GM19395 (cell line): ENCODE results near the gene TTLL5.

Experiments
- ATAC-seq: cut with Tn5 transposase; IDR thresholded peaks from one replicate; pipeline ENCODE4 v1.9.1; 2021; ENCODE audit warnings: mild to moderate bottlenecking, moderate library complexity; ENCODE audit not compliant: unreplicated experiment

Gene TTLL5

DNA sequence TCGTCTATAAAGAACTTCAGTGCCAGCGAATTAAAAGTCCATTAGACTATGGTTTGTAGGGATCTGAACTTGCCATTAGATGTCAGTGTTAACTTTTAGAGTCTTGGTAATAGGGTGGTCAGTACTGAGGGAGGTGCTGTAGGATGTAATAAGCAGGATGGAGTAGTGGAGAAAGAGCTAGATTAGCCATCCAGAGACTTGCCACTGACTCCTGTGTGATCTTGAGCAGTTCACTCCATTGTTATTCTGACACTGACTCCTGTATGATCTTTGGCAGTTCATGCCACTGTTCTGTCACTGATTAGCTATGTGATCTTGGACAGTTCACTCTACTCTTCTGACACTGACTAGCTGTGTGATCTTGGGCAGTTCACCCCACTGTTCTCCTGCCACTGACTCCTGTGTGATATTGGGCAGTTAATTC is 133.6 kb downstream of the TTLL5 start:
- ATAC-seq: no peak

DNA sequence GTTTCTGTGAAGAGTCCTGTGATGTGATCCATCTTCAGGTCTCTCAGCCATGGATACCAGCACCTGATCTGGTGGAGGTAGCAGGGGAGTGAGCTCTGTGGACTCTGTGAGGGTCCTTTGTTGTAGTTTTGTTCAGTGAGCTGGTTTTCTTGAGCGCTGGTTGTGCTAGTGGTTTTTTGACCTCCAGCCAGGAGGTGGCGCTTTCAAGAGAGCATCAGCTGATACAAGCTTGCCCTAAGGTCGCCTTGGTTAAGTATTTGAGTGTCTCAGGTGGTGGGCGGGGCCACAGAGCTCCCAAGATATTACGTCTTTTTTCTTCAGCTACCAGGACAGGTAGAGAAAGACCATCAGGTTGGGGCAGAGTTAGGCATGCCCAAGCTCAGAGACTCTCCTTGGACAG is 139.7 kb downstream of the TTLL5 start:
- no peak for ATAC-seq

DNA sequence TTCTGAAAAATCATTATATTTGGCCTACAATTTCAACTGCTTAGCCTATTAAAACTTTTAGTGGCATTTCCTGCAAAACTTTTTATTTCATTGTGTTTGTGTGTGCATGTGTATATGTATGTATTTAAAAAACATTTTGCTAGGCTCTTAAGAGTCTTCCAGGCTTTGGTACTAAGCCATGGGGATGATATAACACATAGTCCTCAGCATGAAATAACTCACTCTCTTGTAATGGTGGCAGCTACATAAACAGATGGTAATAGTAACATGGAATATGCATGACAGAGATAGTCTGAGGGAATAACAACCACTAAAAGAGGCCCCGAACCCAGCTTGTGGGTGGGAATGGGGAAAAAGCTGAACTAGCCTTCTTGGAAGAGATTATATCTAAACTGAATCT is 141.4 kb downstream of the TTLL5 start:
- no peak for ATAC-seq

DNA sequence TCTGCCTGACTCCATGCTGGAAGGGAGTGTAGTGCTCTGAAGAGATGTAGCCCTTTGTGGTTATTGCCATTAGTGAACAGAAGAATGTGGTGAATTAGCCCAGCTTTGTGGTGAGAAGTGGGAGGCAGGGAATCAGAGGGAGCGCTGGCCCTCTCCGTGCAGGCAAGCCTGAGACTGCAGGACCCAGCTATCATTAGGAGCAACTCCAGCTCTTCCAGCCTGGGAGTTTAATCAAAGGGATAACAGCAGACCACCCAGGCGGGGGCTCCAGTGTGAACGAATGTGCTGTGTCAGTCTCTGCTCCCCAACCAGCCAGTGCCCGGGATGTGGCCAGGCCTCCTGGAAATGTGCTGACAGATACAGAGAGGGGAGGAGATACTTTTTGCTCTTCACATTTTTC is 142.7 kb downstream of the TTLL5 start:
- ATAC-seq: no peak

DNA sequence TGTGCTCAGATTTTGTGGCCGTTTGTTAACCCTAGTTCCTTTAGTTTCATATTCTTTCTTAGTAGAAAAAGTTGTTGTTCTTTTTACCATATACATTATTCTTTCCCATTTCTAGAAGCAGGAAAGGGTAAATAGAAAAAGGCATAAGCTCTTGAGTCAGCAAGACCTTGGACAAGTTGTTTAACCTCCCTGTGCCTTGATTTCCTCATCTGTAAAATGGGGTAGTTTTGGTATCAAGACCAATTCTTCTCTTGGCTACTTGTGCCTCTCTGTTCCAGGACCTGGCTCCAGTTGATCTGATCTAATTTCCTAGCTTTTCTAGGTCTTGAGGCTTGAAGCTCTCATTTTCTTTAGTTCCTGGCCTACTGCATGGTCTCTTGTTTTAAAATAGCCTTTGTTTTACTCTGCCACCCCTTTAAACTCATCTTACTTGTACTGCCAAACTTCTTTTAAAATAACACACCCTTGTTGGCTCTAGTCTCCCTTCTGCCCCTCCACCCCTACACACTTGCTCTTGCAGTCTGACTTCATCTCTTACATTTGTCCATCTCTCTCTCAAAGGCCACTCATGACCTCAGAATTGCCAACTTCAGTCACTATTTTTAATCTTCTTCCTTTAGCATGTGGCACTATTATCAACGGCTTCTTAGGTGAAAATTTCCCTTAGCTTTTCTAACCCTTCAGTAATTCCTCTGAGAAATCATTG is 143.7 kb downstream of the TTLL5 start:
- no peak for ATAC-seq

DNA sequence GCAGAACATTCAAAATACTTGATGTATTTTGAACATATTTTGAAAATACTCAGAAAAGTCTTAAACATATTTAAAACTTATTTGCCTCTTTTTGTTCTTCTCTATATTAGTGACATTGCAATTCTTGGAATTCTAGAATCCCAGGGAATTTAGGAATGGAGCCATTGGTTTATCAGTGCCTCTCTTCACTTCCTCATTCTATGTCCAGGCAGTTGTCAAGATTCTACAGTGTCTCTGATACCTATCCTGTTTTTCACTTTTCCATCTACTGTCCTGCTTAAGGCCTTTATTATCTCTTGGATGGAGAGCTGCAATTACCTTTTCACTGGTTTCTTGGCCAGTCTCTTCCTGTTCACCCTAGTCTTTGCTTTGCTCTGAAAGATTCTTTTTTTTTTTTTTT is 144.6 kb downstream of the TTLL5 start:
- no peak for ATAC-seq

DNA sequence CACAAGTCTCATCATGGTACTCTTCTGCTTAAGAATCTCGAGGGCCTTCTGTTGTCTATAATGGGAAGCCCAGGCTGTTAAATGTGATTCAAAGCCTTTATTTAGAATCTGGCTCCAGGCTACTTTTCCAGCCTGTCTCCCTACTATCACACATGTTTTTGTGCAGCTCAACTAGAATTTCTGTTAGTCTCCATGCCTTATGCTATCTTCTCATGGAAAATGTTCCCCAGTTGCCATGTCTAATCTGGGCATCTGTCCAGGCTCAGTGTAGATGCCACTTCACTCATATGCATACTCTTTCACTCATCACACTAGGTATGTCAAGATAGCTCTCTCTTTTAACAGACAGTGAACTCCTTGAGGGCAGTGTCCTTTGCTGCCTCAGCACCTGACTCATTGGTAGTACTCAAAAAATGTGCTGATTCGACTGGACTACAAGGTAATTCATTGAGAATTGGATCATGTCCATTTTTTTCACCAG is 145.3 kb downstream of the TTLL5 start:
- no peak for ATAC-seq

DNA sequence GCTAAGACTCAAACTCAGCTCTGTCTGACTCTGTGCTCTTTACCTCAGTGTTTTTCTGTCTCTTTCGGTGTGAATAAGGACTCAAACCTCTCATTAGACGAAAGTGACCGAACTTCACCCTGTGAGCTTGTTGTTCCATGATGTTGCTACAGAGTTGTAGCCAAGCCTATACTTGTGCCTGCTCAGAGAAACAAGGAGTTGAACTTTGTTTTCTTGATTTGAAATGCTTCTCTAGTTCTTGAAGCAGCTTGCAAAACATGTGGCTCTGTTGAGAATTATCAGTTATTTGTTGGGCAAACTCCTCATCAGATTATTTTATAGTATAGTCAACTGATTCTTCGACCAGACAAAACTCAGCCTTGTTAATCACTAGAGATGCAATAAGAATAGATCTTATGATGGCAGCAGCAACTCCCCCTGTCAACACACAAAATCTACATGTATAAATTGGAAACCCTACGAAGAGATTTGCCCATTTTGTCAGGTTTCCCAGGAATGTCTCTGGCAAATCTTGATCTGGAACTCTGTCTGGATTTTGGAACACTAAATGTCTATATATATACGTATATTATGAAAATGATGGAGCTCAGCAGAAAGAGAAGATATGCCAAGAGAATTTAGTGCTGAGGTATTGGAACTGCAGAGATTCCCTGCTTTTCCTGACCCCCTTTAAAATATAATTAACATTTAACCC is 146.8 kb downstream of the TTLL5 start:
- ATAC-seq: no peak

DNA sequence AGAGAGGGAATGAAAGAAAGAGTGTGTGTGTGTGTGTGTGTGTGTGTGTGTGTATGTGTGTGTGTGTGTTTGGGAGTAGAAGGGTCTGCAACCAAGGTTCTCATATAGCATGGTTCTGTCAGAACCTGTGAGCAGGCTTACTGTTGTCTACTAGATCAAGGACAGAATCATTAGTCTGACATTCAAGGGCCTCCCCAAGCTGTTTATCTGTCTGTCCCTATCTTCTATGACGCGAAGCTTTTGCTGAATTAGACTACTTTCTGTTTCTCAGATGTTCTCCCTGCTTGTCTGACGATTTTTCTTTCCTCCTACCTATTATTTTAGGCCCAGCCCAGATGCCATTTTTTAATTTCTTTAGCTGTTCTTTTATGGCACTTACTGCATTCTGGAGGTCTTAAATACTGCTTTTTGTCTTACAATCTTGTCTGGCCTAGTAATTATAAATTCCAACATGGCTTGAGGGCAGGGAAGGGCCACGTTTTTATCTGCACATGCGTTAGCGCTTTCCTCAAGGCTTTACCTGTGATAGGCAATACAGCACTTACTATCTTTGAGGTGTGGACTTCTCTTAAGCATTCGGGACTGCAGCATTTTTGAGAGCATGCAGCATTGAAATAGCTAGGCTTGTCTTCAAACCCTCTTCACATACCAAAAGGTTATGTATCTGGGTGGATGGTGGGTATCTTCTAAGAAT is 150.2 kb downstream of the TTLL5 start:
- ATAC-seq: no peak

DNA sequence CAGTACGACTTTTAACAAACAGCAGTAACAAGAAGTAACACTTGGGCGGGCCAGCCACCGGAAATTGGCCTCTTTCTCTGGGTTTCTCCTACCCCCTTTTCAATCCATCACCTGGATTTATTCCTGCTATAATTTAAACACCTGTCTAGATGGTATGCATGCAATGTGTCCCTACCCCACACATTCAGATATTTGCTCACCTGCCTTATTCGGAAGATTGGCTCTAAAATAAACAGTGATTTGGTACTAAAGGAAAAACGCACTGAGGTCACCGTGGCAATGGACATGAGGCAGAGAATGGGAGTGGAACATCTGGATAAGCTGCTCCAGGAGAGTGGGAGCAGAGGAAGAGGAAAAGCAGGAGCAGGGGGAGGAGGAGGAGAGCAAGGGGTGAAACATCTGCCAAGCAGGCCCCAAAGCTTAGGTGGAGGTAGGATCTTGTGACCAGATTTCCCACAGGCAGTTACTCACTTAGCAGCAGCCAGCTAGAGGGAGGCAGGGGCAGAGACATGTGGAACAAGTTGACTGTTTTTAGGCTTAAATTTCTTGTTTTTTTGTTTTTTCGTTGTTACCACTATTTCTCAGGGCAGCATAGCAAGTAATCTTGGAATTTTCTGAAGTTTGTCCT is 150.9 kb downstream of the TTLL5 start:
- ATAC-seq: no peak

GRCh38 chr14:75812622-75813021 is 151.6 kb downstream of the TTLL5 start:
- no peak for ATAC-seq

DNA sequence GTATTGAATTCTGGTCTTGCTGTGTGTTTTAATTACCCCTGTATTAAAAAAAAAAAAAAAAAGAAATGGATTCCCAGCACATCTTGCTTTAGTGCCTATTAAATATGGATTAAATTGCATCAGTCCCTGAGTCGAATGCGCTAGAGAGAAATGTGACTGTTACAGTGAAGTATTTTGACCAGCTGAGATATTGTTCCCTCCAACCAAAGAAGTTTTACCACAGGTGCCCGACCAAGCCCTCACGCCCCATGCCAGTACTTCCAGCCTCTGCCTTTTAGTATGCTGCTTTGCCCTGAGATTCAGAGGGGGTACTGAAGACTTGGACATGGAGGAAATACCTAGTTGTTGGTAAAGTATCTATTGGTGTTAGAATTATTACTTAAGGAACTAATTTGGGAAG is 159.7 kb downstream of the TTLL5 start:
- ATAC-seq: no peak

DNA sequence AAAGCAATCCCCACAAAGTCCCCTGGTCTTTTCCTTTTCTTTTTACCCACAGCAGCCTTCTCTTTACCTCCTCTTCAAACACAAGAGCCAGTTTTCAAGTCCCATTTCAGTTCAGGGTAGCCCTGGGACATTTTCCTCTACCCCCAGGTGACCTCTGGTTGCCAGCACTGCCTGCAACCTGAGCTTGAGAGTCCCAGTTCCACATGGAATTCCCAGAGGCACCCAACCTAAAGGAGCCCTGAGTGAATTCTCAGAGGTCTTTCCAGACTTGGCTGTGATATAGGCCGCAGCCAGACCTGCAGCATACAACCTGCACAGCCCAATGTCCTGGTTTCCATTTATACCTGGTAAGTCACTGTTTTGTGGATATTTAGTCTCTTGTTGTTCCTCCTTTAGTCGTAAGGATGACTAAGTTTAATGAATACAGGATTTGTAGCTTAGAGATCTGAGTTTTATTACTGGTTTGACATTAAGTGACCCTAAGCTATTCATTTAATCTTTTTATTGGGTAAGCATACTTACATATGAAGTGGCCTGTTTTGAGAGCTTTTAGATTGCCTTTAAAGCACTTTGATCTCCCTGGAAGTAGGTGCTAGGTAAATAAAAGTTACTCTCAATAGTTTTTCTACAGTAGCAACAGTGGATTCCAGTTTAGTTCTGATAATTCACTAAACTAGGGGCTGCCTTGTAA is 160.9 kb downstream of the TTLL5 start:
- no peak for ATAC-seq

- ATAC-seq: no peak
Measured at GRCh38 chr14:75822522-75823141, 161.6 kb downstream of the TTLL5 start.

- ATAC-seq: no peak
Measured at GRCh38 chr14:75823334-75823733, 162.3 kb downstream of the TTLL5 start.

GRCh38 chr14:75824318-75824717 is 163.3 kb downstream of the TTLL5 start:
- no peak for ATAC-seq

DNA sequence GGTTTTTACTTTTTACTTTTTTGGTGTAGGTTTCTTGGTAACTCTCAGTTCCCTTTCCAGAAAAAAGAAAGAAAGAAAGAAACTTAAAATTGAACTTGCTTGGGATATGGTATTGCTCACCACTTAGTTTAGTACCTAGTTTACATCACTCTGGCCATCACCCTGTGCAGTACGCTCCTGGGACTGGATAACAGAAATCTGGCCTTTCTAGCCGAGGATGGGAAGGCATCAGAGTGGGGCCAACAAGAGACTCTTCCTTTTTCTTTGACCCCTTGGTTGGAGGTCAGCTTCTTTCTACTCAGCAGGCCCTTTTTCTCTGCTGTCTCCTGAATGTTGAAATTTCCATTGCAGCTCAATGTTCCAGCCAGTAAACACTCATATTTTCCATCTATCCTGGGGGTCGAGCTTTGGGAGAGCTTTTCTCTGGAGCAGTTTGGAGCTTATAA is 164.1 kb downstream of the TTLL5 start:
- ATAC-seq: no peak

DNA sequence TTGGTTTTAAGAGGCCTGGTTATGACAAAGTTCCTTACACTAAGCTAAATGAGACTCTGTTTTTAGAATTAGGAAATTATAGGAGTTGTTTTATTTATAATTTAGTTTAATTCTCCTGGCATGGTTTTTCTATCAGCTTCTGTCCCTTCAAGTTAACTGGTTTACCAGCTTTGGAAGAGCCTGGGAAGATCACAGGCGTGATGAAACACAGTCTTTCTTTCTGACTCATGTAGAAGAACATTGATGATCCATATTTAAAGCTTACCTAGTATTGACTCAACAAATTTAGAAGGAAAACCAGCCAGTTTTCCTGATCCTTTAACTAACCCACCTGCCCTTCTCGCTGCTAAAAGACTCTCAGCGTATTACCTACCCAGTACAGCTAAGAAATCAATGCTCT is 165.6 kb downstream of the TTLL5 start:
- ATAC-seq: no peak

DNA sequence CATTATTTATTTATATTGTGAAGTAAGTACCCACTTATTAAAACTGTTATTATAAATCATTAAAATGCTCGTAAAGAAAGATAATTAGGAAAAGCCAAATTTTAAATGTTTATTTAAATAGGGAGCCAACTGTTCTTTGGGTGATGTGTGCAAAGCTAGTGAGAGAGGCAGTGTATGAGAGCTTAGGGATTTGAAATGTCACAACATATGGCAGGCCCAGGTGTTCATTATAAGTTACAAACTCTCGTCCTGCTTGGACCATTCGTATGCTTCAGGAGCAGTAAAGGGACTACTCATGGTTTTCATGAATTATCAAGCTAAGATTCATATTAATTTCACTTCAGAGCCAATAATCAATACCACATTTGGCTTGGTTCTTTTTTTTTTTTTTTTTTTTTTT is 166.3 kb downstream of the TTLL5 start:
- ATAC-seq: no peak

GRCh38 chr14:75829316-75829715 is 168.3 kb downstream of the TTLL5 start:
- ATAC-seq: no peak
